ENCODE measurements around the gene GGA1.

DNA sequence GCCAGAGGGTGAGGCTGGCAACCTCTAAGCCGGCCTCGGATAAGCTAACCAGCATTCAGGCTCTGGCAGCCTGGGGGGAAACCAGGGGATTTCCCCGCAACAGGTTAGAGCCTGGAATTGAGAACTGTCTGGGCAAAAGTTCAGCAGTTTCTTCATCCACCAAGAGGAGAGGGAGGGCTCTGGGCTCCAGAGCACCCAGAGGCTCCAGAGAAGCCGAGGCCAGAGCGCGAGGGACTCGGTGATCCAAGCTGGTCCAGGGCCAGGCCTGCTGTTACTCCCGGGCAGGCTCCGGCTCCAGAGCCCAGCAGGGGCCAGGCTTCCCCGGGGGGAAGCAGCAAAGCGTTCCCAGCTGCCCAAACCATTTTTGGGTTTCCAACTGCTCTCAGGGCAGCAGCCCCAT lies 17.5 kb downstream of the GGA1 start:
- TF ChIP-seq, protein P1, sequence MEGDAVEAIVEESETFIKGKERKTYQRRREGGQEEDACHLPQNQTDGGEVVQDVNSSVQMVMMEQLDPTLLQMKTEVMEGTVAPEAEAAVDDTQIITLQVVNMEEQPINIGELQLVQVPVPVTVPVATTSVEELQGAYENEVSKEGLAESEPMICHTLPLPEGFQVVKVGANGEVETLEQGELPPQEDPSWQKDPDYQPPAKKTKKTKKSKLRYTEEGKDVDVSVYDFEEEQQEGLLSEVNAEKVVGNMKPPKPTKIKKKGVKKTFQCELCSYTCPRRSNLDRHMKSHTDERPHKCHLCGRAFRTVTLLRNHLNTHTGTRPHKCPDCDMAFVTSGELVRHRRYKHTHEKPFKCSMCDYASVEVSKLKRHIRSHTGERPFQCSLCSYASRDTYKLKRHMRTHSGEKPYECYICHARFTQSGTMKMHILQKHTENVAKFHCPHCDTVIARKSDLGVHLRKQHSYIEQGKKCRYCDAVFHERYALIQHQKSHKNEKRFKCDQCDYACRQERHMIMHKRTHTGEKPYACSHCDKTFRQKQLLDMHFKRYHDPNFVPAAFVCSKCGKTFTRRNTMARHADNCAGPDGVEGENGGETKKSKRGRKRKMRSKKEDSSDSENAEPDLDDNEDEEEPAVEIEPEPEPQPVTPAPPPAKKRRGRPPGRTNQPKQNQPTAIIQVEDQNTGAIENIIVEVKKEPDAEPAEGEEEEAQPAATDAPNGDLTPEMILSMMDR (IDR thresholded peaks at IDR 0.05; ENCODE audit: low read depth, low read length), result no peak
- TF ChIP-seq POLR2A (IDR thresholded peaks at IDR 0.05; ENCODE audit: extremely low read depth, insufficient read length), result no peak
- no peak for TF ChIP-seq MYC (IDR thresholded peaks at IDR 0.05; ENCODE audit: low read depth, low read length)
